ENCODE measurements around the gene TGFBI. TPM values are rescaled to one million over a fixed set of nuclear protein-coding genes. Genes with fewer than 3 reads are reported as not detected.

Gene TGFBI
- 339 to 354 TPM (median 345 TPM) in 3 replicates for total RNA-seq

- H3K36me3 Mint-ChIP-seq = peaks cover 3% of the 10 kb centered on the region
- H3K27ac Mint-ChIP-seq = no peak within 1 kb of the TSS
- peaks cover 44% of the 10 kb centered on the region for H3K4me1 Mint-ChIP-seq
- TF ChIP-seq CTCF (IDR thresholded peaks at IDR 0.05; ENCODE audit: unreplicated experiment) = no peak
- H3K9me3 Mint-ChIP-seq = no peaks in the 10 kb centered on the region
- H3K4me3 Mint-ChIP-seq = peak within 1 kb of the TSS; percentile 67
- H3K27me3 Mint-ChIP-seq (ENCODE audit: low read depth) = peaks cover 19% of the 10 kb centered on the region
- DNase-seq (ENCODE audit: low spot score in 2 of 2, unreplicated experiment in 2 of 2) = peak; percentile 54 to 66
These were observed at the start of gene TGFBI for GRCh38 chr5:136028782-136029742. TGFBI (plus strand) TSS chr5:136028988; CDS start chr5:136029056, 68 bp downstream.

DNA sequence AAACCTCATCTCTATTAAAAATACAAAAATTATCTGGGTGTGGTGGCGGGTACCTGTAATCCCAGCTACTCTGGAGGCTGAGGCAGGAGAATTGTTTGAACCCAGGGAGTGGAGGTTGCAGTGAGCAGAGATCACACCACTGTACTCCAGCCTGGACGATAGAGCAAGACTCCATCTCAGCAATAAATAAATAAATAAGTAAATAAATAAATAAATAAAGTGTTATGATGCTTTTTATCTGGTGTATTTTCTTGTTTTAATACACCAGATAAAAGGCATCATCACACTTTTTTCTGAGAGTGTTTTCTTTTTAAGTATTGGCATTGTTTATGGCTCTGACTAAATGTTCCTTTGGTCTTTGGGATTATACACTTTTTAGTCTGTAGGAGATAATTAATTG, 49.8 kb upstream of the TGFBI start:
- Mint-ChIP-seq H3K4me1 (peaks cover 22% of the 10 kb centered on the region), H3K4me3 (no peak overlapping the region), H3K27me3 (ENCODE audit: low read depth) (peaks cover 10% of the 10 kb centered on the region), H3K9me3 (peaks cover 3% of the 10 kb centered on the region), H3K36me3 (no peaks in the 10 kb centered on the region), H3K27ac (no peak overlapping the region)
- DNase-seq (ENCODE audit: low spot score in 2 of 2, unreplicated experiment in 2 of 2) = no peak
- TF ChIP-seq CTCF (IDR thresholded peaks at IDR 0.05; ENCODE audit: unreplicated experiment) = no peak

- DNase-seq (ENCODE audit: low spot score in 2 of 2, unreplicated experiment in 2 of 2) = no peak
- H3K4me3 Mint-ChIP-seq = no peak overlapping the region
- H3K4me1 Mint-ChIP-seq = peaks cover 17% of the 10 kb centered on the region
- peaks cover 10% of the 10 kb centered on the region for H3K27me3 Mint-ChIP-seq (ENCODE audit: low read depth)
- no peak overlapping the region for H3K27ac Mint-ChIP-seq
- H3K9me3 Mint-ChIP-seq = peaks cover 3% of the 10 kb centered on the region
- H3K36me3 Mint-ChIP-seq = no peaks in the 10 kb centered on the region
- TF ChIP-seq CTCF (IDR thresholded peaks at IDR 0.05; ENCODE audit: unreplicated experiment) = no peak
These were observed 49.3 kb upstream of the TGFBI start for GRCh38 chr5:135979510-135979909.

- H3K36me3 Mint-ChIP-seq = no peaks in the 10 kb centered on the region
- H3K9me3 Mint-ChIP-seq = peaks cover 3% of the 10 kb centered on the region
- H3K4me1 Mint-ChIP-seq = peaks cover 8% of the 10 kb centered on the region
- TF ChIP-seq CTCF (IDR thresholded peaks at IDR 0.05; ENCODE audit: unreplicated experiment) = no peak
- no peak overlapping the region for H3K27ac Mint-ChIP-seq
- no peak for DNase-seq (ENCODE audit: low spot score in 2 of 2, unreplicated experiment in 2 of 2)
- peaks cover 10% of the 10 kb centered on the region for H3K27me3 Mint-ChIP-seq (ENCODE audit: low read depth)
- no peak overlapping the region for H3K4me3 Mint-ChIP-seq
These were observed 48.2 kb upstream of the TGFBI start for GRCh38 chr5:135980620-135981019.

- no peak for TF ChIP-seq CTCF (IDR thresholded peaks at IDR 0.05; ENCODE audit: unreplicated experiment)
- no peak overlapping the region for H3K4me3 Mint-ChIP-seq
- H3K27me3 Mint-ChIP-seq (ENCODE audit: low read depth) = no peaks in the 10 kb centered on the region
- H3K27ac Mint-ChIP-seq = no peak overlapping the region
- no peak for DNase-seq (ENCODE audit: low spot score in 2 of 2, unreplicated experiment in 2 of 2)
- peaks cover 9% of the 10 kb centered on the region for H3K4me1 Mint-ChIP-seq
- no peaks in the 10 kb centered on the region for H3K36me3 Mint-ChIP-seq
- peaks cover 11% of the 10 kb centered on the region for H3K9me3 Mint-ChIP-seq
These were observed 42.8 kb upstream of the TGFBI start for GRCh38 chr5:135985951-135986350.
